Suprapubic skin (tissue), 4 donors: ENCODE measurements around the gene MAPKAPK5.

Experiments used
- EP300 ChIP-seq: sonication (generic); formaldehyde crosslinking; IDR thresholded peaks from one replicate; pipeline ENCODE4 v1.6.1; 2017; ENCODE audit warnings: antibody characterized with exemption
- POLR2A ChIP-seq, 2 donors: fragments of 450-650 bp; IDR thresholded peaks; one replicate each; pipeline ENCODE4 v1.6.1; 2017; ENCODE audit warnings: antibody characterized with exemption in 2 of 2, mild to moderate bottlenecking in 2 of 2, moderate library complexity in 2 of 2
- POLR2AphosphoS5 ChIP-seq, 3 donors: sonication (generic); formaldehyde crosslinking; IDR thresholded peaks; one replicate each; pipeline ENCODE4 v1.6.1; 2017; ENCODE audit warnings: antibody characterized with exemption in 3 of 3
- TF ChIP-seq, protein P1 (sequence below), 2 donors: fragments of 200-600 bp in 1 of 2; fragments of 450-650 bp in 1 of 2; sonication (generic) in 1 of 2; IDR thresholded peaks; one replicate each; pipeline ENCODE4 v1.5.1; 2016 to 2019; ENCODE audit warnings: antibody characterized with exemption in 2 of 2, mild to moderate bottlenecking in 1 of 2, moderate library complexity in 1 of 2

DNA sequence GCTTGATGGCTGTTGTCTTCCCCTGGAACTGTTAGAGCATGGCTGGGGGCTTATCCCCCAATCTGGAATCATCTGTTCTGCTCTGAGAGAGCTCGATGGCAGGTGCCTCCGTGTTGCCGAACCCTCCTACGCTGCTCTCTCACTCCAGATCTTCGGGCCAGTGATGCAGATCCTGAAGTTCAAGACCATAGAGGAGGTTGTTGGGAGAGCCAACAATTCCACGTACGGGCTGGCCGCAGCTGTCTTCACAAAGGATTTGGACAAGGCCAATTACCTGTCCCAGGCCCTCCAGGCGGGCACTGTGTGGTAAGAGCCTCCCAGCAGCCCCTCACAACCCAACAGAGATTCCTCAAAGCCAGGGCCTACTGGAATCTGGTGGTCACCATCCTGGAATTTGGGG lies 42.3 kb upstream of the MAPKAPK5 start:
- TF ChIP-seq, protein P1, sequence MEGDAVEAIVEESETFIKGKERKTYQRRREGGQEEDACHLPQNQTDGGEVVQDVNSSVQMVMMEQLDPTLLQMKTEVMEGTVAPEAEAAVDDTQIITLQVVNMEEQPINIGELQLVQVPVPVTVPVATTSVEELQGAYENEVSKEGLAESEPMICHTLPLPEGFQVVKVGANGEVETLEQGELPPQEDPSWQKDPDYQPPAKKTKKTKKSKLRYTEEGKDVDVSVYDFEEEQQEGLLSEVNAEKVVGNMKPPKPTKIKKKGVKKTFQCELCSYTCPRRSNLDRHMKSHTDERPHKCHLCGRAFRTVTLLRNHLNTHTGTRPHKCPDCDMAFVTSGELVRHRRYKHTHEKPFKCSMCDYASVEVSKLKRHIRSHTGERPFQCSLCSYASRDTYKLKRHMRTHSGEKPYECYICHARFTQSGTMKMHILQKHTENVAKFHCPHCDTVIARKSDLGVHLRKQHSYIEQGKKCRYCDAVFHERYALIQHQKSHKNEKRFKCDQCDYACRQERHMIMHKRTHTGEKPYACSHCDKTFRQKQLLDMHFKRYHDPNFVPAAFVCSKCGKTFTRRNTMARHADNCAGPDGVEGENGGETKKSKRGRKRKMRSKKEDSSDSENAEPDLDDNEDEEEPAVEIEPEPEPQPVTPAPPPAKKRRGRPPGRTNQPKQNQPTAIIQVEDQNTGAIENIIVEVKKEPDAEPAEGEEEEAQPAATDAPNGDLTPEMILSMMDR (IDR thresholded peaks at IDR 0.05), result no peak
- TF ChIP-seq EP300 (no peak), POLR2A (IDR thresholded peaks at IDR 0.05) (no peak), POLR2AphosphoS5 (IDR thresholded peaks at IDR 0.05) (no peak)
